Stimulated activated naive B cell treated with anti-CD40 and anti-IgM and Interleukin-4, amounts not matched to agents 10 μg/mL and 1 μg/mL and 100 μg/mL, for 72 hours (primary cell): ENCODE measurements around the gene SSBP3.

Experiments
- ATAC-seq, 2 donors: fragments of 150-1000 bp; cut with Tn5 transposase; replicated peaks; 2 replicates each; pipeline ENCODE4 v1.10.0; 2021; ENCODE audit warnings: moderate library complexity in 1 of 2
- DNase-seq: peaks from one replicate; pipeline ENCODE4 v3.0.0; 2021
- H3K27ac Mint-ChIP-seq: one replicate; pipeline ENCODE4 v1.8.0; 2022; ENCODE audit warnings: mild to moderate bottlenecking, mixed read lengths
- H3K27me3 Mint-ChIP-seq, 2 donors: one replicate each; pipeline ENCODE4 v1.8.0; 2022; ENCODE audit warnings: mixed read lengths in 2 of 2
- H3K36me3 Mint-ChIP-seq, 2 donors: one replicate each; pipeline ENCODE4 v1.8.0; 2022; ENCODE audit warnings: mixed read lengths in 2 of 2, mild to moderate bottlenecking in 1 of 2
- H3K4me1 Mint-ChIP-seq, 2 donors: one replicate each; pipeline ENCODE4 v1.8.0; 2022; ENCODE audit warnings: mixed read lengths in 2 of 2, mild to moderate bottlenecking in 1 of 2
- H3K4me3 Mint-ChIP-seq, 2 donors: one replicate each; pipeline ENCODE4 v1.8.0; 2022; ENCODE audit warnings: mild to moderate bottlenecking in 2 of 2, mixed read lengths in 2 of 2, moderate library complexity in 1 of 2
- H3K9me3 Mint-ChIP-seq, 2 donors: one replicate each; pipeline ENCODE4 v1.8.0; 2022; ENCODE audit warnings: mixed read lengths in 2 of 2, mild to moderate bottlenecking in 1 of 2

The SSBP3 gene

DNA sequence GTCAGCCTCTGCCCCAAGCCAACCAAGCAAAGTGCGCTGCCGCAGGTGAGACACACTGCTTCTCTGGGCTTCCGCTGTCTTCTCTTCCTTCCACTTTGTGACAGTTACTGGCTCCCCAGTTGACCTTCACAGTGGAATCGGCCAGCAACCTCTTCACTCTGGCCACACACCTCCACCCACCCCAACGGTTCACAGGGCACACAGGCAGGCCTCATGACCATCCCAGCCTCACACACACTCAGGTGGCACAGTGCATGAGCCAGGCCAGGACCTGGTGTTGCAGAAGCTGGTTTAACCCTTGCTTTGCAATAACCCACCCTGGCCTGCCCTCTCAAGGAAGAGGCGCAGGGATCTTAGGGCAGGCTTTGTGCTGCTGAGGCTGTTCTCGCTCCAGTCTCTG lies 69.2 kb downstream of the SSBP3 start:
- Mint-ChIP-seq H3K4me3 (no peak overlapping the region), H3K9me3 (no peaks in the 10 kb centered on the region), H3K27ac (no peak overlapping the region), H3K4me1 (peaks cover 3 to 13% of the 10 kb centered on the region in 2 donors), H3K36me3 (no peaks in the 10 kb centered on the region), H3K27me3 (no peaks in the 10 kb centered on the region)
- DNase-seq: no peak
- no peak for ATAC-seq

DNA sequence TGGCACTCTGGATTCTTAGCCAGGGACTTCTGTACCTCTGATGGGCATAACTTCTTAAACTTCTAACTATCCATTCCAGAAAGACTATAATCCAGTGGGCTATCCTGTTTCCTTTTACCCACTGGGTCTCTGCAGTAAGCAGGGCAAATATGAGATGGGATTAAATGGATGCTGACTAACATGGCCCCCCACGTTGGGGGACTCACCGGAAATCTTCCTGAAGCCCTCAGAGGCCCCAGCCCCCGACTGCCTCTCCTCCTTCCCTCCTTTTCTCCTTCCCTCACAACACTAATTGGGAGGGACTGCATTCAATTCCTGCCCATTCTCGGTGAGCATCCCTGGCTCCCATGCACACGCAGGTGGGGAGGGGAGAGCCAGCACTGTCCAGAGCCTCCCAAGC lies 70.1 kb downstream of the SSBP3 start:
- Mint-ChIP-seq H3K36me3 (no peaks in the 10 kb centered on the region), H3K4me1 (peaks cover 12 to 15% of the 10 kb centered on the region in 2 donors), H3K27ac (no peak overlapping the region), H3K4me3 (no peak overlapping the region), H3K9me3 (no peaks in the 10 kb centered on the region), H3K27me3 (no peaks in the 10 kb centered on the region)
- ATAC-seq (no peak), DNase-seq (no peak)

GRCh38 chr1:54335755-54336108 lies 70.5 kb downstream of the SSBP3 start:
- Mint-ChIP-seq H3K9me3 (no peaks in the 10 kb centered on the region), H3K4me3 (no peak overlapping the region), H3K36me3 (no peaks in the 10 kb centered on the region), H3K4me1 (peaks cover 14 to 17% of the 10 kb centered on the region in 2 donors), H3K27me3 (no peaks in the 10 kb centered on the region), H3K27ac (peak overlapping the region; percentile 4)
- no peak for ATAC-seq
- no peak for DNase-seq

DNA sequence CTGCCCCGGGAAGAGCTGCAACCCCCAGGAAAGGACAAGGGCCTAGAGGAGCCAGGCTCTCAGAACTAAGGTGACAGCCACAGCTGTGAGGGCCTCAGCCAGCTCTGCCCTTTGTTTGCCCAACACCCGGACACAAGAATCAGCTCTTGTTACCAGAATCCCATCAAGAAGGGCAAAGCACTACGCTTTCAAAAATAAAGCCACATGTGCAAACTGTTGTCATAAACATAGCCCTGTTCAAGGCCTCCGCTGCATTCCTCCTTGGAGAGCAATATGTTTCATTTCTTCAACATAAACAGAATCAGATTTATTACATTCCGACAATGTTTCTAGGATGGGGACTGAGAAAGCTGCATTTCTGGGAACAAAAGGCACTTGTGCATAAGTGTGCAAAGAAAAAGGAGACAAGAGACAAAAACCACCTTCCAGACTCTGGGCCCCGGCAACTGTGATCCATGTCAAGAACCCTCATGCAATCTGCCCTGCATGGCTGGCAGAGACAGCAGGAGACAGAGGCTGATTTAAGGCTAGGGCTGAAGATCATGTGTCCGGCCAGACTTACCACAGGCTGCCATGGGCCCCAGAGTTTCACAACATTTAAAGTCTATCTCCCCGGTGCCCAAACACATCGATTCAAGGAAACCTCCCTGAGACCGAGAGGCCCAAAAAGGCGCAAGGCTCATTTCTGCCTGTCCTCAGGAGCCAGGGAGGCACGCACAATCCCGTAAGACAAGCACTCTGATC lies 71.0 kb downstream of the SSBP3 start:
- Mint-ChIP-seq H3K4me3 (no peak overlapping the region), H3K27ac (peak overlapping the region; percentile 4), H3K27me3 (no peaks in the 10 kb centered on the region), H3K4me1 (peaks cover 14 to 18% of the 10 kb centered on the region in 2 donors), H3K9me3 (no peaks in the 10 kb centered on the region), H3K36me3 (no peaks in the 10 kb centered on the region)
- ATAC-seq (no peak), DNase-seq (no peak)

DNA sequence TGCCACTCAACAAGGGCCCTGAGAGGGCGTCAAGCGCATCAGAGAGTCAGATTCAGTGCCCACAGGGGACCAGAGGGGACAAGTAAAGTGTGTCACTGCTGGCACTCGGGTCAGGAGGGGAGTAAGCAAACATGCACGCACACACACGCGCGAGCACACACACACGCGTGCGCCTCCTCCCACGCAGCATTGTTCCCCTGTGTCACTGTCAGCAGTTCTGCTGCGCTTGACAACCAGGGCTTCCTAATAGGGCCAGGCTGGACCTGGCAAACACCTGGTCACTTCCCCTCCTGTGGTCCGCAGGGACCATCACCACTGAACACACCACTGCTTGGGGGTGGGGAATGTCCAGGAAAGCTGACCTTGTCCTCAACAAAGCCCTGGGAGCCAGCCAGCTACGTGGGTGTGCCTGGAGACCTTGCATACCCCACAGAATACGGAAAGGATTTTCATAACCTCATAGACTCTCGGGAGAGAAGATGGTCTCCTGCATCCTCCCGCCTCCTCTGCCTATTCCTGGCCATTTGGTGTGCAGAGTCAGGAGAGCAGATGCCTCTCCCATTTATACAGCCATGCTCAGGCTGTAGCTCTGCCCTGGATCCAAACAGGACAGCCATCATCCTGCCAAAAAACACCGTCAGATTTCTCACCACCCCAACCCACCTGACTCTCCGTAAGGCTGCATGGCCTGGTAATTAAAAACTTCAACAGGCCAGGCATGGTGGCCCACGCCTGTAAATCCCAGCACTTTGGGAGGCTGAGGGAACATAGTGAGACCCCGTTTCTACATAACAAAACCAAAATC lies 73.2 kb downstream of the SSBP3 start:
- Mint-ChIP-seq H3K36me3 (no peaks in the 10 kb centered on the region), H3K27me3 (no peaks in the 10 kb centered on the region), H3K9me3 (no peaks in the 10 kb centered on the region), H3K4me3 (no peak overlapping the region), H3K4me1 (peaks cover 13 to 14% of the 10 kb centered on the region in 2 donors), H3K27ac (no peak overlapping the region)
- no peak for ATAC-seq
- DNase-seq: no peak

DNA sequence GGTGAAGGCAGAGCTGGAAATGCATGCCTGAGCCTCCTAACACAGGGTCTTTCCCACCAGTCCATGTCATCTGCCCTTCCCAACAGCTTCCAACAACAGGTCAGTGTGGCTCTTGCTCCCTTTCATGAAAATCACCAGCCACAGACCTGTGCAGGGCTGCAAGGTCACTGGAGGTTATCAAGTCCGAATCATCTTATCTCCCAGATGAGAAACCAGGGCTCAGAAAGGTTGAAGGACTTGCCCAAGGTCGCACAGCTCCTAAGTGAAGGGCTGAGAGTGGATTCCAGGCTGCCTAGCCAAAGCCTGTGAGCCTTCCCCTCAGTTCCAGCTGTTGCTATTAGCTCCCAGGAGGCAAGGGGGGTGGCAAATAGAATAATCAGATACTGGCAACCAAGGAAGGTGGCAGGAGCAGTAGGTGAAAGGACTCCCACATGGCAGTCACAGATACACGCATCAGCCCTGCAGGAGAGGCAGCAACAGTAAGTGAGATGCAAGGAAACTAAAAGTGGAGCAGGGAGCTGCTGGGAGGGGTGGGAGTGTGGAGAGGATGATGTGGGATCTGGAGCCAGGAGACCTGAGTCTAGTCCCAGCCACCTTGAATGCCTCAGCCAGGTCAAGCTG lies 74.2 kb downstream of the SSBP3 start:
- no peaks in the 10 kb centered on the region for H3K27me3 Mint-ChIP-seq
- no peak for ATAC-seq
- H3K9me3 Mint-ChIP-seq: no peaks in the 10 kb centered on the region
- DNase-seq: no peak
- no peaks in the 10 kb centered on the region for H3K36me3 Mint-ChIP-seq
- H3K4me3 Mint-ChIP-seq: no peak overlapping the region
- peaks cover 14 to 16% of the 10 kb centered on the region in 2 donors for H3K4me1 Mint-ChIP-seq
- H3K27ac Mint-ChIP-seq: no peak overlapping the region

DNA sequence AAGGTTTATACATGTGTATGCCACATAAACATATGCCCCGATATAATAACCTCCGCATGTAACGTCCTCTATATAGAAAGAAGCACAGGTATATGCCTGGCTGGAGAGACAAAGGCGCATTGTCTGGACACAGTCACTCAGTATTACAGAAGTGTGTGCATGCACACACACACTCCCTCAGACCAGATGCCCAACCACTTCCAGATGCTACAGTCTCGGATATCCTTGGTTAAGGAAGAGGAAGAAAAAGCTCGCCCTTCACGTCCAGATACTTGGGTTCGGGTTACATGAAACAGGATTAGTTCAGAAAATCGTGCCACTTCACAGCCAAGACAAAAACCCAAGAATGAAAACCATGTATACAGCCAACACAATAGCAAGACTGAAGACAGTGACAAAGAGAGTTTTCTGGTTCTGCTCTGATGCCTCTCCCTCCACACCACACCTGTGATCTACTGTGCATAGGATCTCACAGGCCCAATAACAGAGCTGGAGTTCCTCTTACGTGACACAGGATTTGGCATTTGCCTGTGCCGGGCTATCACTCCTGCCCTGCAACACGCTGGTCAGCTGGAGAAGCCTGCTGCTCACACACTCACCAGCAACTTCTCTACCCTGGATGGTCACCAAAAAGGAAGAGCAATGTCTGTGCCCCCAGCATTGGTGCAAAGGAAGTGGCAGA lies 75.0 kb downstream of the SSBP3 start:
- ATAC-seq (no peak), DNase-seq (no peak)
- Mint-ChIP-seq H3K36me3 (no peaks in the 10 kb centered on the region), H3K4me1 (peaks cover 14 to 16% of the 10 kb centered on the region in 2 donors), H3K9me3 (no peaks in the 10 kb centered on the region), H3K27me3 (no peaks in the 10 kb centered on the region), H3K4me3 (no peak overlapping the region), H3K27ac (no peak overlapping the region)

GRCh38 chr1:54329312-54330003 lies 76.7 kb downstream of the SSBP3 start:
- Mint-ChIP-seq H3K4me1 (peaks cover 14 to 16% of the 10 kb centered on the region in 2 donors), H3K9me3 (no peaks in the 10 kb centered on the region), H3K27ac (peak overlapping the region; percentile 42), H3K4me3 (no peak overlapping the region), H3K36me3 (no peaks in the 10 kb centered on the region), H3K27me3 (no peaks in the 10 kb centered on the region)
- DNase-seq (no peak), ATAC-seq (no peak)

DNA sequence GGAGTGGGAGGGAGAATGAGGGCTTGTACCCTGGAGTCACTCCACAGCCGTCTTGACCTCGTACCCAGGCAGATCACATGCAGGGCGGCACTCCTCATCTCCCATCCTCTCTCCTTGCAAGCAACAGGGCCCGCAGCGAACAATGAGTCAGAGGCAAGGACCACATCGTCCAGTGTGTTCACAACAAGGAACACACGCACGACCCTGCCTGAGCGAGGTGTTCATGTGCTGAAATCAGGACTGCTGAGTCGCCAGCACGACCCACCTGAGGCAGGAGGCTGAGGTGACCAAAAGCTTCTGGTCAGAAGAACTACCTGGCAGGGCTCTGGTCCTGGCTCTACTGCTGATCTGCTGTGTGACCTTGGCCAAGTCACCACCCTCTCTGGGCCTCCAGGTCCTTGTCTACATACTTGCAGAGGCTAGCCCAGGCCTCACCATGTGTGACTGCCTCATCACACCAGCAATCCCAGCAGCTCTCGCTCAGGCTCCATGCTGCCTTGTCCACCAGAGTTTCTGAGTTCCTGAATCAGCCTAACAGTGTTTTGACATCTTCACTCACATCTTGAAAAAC lies 78.0 kb downstream of the SSBP3 start:
- ATAC-seq (no peak), DNase-seq (no peak)
- H3K36me3 Mint-ChIP-seq: no peaks in the 10 kb centered on the region
- no peak overlapping the region for H3K27ac Mint-ChIP-seq
- H3K9me3 Mint-ChIP-seq: no peaks in the 10 kb centered on the region
- H3K4me1 Mint-ChIP-seq: peaks cover 13 to 14% of the 10 kb centered on the region in 2 donors
- no peak overlapping the region for H3K4me3 Mint-ChIP-seq
- H3K27me3 Mint-ChIP-seq: no peaks in the 10 kb centered on the region

- Mint-ChIP-seq H3K27ac (no peak overlapping the region), H3K4me3 (no peak overlapping the region), H3K4me1 (peaks cover 12 to 14% of the 10 kb centered on the region in 2 donors), H3K9me3 (no peaks in the 10 kb centered on the region), H3K27me3 (no peaks in the 10 kb centered on the region), H3K36me3 (no peaks in the 10 kb centered on the region)
- ATAC-seq (no peak), DNase-seq (no peak)
These were observed 78.7 kb downstream of the SSBP3 start for GRCh38 chr1:54327386-54328065.

DNA sequence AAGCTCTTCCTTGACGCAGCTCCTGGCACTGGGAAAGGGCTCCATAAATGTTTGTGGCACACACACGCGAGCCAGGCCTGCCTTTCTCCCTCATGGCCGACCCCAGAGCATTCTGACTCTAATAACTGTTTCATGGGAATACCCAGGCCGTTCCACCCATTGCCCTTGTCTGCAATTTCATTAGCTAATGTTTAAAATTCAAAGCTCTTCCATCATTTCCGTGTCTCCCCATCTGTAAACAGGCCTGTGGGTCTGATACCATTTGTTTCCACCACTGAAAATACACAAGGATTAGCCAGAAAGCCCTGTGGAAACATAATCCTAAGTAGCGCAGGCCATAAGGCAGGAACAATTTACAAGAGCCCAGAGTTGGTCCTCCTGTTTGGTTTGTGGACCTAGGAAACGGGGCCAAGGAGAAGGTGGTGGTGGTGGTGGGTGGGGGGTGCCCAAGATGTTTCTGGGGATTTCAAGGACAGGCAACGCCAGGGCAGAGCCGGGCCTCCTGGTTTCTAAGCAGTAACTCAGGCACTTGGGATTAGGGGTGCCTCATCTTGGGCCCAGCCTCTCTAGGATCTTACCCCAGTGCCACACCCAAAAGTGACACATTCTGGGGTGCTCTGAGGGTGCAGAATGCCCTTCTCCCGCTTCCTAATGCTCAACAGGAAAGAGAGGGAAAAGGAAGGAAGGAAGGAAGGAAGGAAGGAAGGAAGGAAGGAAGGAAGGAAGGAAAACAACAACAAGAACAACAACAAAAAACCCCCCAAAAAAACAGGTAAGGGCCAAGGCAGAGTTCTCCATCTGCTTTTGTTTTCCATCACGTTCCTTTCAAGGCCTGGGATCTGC lies 79.4 kb downstream of the SSBP3 start:
- Mint-ChIP-seq H3K9me3 (no peaks in the 10 kb centered on the region), H3K4me1 (peaks cover 9 to 11% of the 10 kb centered on the region in 2 donors), H3K27me3 (no peaks in the 10 kb centered on the region), H3K36me3 (no peaks in the 10 kb centered on the region), H3K27ac (peak overlapping the region; percentile 40), H3K4me3 (no peak overlapping the region)
- ATAC-seq (no peak), DNase-seq (no peak)

- no peak for DNase-seq
- Mint-ChIP-seq H3K4me3 (no peak overlapping the region), H3K4me1 (peaks cover 0 to 5% of the 10 kb centered on the region in 2 donors), H3K27me3 (no peaks in the 10 kb centered on the region), H3K9me3 (no peaks in the 10 kb centered on the region), H3K27ac (peak overlapping the region; percentile 25), H3K36me3 (no peaks in the 10 kb centered on the region)
- no peak for ATAC-seq
These were observed 80.3 kb downstream of the SSBP3 start for GRCh38 chr1:54325703-54326461.
